ENCODE measurements around the gene ARID3A.

ARID3A gene

GRCh38 chr19:1007399-1008251 is 81.8 kb downstream of the ARID3A start:
- no peak for DNase-seq (ENCODE audit: low read depth)

GRCh38 chr19:1008268-1009040 is 82.6 kb downstream of the ARID3A start:
- DNase-seq (ENCODE audit: low read depth): no peak

GRCh38 chr19:1009041-1009980 is 83.5 kb downstream of the ARID3A start:
- DNase-seq (ENCODE audit: low read depth): no peak

- DNase-seq (ENCODE audit: low read depth): no peak
Observed at GRCh38 chr19:1009981-1010538, 84.2 kb downstream of the ARID3A start.

DNA sequence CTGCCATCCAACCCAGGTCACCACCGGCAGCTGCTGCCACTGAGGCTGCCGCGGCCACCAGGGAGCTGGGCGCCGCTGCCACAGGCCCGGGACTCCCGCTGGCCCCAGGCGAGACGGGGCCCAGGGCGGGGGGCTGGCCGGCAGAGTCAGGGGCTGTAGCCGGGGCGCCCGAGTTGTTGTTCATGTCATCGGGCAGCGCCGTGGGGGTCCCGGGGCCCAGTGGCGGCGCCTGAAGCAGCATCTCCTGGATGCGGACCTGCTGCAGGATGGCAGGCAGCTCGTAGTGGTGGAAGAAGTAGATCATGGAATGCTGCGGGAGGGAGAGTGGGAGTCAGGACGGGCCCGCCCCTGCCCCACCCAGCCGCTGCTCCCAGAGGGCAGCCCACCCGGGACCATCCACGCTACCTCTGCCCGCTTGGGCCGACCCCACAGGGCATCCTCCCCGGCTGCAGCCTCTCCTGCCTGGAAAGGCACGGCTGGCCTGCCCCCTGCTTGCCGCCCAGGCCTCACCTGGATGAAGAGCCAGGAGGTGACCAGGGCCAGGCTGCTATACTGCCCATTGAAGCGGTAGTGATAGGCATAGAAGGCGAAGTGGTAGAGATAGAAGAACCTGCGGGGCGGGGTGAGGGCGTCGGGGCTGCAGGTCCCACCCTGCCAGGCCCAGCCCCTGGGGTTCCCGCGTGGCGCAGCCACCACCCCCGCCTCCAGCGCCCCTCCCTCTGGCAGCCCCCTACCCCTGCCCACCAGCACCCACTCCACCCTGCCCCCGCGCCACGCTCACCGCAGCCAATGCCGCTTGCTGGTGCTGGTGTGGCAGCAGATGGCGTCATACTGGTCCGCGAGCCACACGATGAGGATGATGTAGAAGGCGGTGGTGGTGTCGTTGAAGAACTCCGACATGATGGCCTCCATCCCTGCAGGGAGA is 85.0 kb downstream of the ARID3A start:
- DNase-seq (ENCODE audit: low read depth): no peak

- no peak for DNase-seq (ENCODE audit: low read depth)
Observed at GRCh38 chr19:1011831-1012333, 86.0 kb downstream of the ARID3A start.

DNA sequence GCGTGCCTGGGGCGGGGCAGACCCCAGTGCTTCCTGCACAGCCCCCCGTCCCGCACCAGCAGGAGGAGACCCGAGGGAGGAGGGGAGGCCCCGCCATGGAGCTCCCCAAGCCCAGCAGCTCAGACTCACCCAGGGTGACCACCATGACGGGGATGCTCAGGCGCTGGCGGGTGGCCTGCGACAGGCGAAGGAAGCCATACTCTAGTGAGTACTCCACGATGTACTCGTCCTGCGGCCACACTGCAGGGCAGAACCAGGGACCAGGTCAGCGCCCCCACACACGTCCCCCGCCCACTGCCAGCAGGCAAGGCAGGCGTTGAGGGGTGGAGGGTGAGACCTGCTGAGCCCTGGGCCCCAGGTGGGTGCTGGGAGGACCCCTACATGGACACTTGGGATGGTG is 86.5 kb downstream of the ARID3A start:
- DNase-seq (ENCODE audit: low read depth): no peak

- no peak for DNase-seq (ENCODE audit: low read depth)
Observed at GRCh38 chr19:1013218-1013617, 87.4 kb downstream of the ARID3A start.

DNA sequence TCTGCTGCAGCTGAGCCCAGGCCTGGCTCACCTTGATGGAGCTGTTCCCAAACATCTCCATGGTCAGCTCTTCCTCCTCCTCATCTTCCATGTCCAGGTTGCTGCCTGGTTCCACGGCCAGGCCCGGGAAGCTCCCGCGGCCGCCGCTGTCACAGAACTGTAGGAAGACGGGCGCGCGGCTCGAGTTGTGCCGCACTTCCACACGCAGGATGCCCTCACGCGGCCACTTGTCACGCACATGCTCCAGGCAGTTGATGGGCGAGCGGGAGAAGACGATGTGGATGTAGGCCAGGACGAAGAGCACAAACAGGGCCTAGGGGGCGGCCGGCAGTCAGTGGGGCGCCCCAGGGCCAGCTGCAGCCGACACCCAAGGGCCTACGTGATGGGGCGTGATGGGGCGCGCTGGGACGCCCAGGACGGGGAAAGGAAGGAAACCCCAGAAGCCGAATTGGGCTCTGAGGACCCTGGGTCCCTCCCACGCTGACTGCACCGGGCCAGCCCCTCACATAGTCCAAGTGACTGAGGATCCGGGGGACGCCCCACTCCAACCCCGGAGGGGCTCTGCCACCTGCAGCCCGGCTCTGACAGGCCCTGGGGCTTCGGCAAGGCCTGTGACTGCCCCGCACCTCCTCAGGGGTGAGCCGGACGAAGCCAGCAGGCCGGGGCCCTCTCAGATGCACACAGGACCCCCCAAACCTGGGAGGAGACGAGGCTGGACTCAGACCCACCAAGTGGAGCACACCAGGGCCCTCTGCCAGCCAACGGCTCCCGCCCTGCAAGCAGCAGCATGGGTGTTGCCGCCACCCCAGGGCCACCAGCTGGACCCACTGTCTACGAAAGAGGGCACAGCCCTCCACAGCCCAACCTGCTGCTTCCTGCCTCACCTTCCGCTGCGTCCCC is 88.6 kb downstream of the ARID3A start:
- no peak for DNase-seq (ENCODE audit: low read depth)

DNA sequence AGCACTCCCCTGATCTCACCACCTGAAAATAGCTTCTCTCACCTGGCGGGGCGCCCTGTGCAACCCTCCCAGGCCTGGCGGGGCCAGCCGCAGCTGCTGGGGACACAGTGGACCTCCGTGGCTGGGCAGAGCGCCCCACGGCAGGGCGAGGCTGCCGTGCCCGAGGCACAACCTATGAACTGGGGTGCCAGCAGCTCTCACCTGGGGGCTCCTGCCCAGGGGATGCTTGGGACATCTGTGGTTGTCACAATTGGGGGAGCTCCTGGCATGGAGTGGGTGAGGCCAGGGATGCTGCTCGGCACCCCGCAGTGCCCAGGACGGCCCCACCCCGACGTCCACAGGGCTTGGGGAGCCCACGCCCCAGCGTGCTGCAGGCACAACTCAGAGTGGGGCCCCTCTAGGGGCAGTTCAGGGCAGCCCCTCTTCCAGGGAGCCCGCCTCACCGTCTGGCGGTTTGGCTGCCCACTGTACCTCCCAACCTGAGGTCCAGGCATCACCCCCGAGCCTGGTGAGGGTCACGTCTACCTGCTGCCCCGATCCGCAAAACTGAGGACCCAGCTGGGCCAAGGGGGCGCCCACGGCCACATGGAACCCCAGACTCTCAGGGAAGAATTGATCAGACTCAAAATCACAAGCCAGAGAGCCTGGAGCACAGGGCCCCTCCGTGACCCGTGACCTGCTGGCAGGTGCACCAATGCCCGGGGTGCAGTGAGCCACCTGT is 89.4 kb downstream of the ARID3A start:
- no peak for DNase-seq (ENCODE audit: low read depth)

GRCh38 chr19:1015782-1016646 is 90.2 kb downstream of the ARID3A start:
- no peak for DNase-seq (ENCODE audit: low read depth)

DNA sequence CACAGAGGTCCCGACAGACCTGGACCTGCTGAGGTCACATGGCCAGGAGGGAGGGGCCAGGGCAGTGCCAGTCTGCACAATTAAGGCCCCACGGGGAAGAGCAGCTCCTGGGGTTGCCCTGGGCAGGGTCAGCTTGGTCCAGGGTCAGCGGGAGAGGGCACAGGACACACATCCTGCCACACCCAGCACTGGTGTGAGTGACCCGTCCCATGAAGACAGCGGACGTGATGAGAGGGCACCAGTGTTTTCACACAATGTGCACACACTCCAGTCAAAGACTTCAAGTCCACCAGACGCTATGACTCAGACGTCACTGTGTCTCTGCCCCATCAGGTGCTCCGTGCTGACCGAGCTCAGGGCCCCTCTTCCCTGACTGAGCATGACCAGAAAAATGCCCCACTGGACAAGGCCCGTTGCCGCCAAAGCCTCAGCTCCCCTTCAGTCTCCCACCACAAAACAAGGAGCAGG is 90.8 kb downstream of the ARID3A start:
- DNase-seq (ENCODE audit: low read depth): no peak

DNA sequence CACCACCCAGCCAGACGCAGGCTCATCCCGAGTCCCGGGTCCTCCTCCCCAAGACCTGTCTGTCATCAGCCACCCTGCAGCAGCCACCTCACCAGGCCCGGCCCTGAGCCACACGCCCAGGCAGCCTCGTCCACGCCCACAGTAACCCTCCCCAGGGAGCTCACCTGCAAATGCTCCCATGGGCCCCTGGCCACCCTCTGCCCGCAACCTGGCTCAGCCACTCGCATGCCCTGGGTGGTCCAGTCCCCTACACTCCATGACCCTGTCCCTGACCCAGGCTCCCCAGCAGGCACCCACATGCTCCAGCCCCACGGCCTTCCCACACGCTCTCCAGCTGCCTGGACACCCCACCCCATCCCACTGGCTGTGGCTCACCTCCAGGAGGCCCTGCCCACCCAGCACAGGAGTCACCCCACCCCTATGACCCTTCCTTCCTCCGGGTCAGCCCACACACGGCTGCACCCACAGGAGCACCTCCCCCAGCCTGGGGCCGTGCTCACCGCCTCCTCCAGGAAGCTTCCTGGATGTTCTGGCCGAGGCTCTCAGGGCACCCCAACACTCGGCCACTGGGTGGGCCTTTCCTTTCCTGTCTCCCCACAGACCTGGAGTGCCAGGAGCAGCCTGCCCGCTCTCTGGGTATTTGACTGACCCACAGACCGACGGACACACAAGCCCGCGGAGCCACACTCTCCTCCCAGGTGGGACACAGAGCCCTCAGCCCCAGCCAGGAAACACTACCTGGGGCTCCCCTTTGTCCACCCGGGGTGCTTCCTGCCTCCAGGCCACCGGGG is 91.5 kb downstream of the ARID3A start:
- no peak for DNase-seq (ENCODE audit: low read depth)

DNA sequence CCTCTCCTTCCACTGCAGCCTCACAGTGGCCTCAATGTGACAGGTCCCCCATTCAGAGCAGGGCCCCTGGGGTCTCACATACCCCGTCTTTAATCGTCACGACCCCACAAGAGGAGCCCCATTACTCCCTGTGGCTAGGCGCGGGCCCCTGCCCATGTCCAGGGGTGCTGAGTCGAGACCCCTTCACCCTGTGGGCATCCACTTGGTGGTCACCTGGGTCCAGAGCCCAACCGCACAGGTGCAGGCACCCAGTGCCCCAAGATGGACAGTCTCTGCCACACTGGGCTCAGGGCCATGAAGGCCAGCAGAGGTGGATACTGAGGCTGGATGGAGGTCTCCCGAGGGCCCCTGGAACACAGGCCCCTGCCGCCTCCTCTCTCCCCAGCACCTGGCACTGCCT is 92.1 kb downstream of the ARID3A start:
- DNase-seq (ENCODE audit: low read depth): no peak

DNA sequence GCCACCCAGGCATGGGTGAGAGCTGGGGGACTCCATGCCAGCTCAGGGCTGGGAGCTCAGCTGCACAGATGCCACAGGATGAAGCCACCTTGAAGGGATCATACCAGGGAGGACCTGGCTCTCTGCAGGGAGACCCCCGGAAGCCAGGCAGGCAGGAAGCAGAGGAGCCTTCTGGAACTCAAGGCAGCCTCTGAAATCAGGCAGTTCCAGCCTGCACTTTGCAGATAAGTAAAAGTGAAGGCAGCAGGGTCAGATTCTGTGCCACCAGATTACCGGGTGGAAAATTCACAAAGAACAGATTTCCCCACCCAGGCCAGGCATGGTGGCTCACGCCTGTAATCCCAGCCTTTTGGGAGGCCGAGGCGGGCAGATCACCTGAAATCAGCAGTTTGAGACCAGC is 92.6 kb downstream of the ARID3A start:
- DNase-seq (ENCODE audit: low read depth): no peak

DNA sequence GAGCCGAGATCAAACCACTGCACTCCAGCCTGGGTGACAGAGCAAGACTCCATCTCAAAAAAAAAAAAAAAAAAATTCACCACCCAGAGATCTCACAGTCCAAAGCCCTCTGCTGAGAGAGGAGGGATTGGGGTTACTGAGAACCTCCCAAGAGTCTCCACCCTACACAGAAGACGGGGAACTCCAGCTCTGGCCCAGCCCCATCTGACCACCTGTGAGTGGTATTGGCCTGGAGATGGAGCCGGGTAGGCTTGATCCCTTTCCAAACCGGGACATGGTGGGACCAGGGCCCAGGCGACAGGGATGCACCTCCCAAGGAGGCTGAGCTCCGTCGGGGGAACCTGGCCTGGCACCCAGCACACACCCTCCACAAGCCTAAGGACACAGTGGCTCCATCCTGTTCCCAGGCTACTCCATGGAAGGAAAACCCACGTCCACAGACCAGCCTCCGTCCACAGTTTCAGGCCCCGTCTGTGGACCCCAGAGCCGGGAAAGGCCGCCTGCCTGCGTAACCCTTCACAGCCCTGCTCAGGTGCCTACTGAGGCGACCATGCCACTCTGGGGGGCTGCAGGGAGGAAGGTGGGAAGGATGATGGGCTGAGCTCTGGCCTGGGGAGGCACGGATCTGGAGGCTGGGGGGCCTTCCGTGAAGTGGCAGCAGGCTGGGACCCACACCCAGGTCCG is 93.2 kb downstream of the ARID3A start:
- no peak for DNase-seq (ENCODE audit: low read depth)
